Inflammatory macrophage treated with lipopolysaccharide for 4 hours (primary cell): ENCODE data around the gene TRIM50.
"Not testable (repeated sequence)": the region's sequence is repeated elsewhere in the genome, so short reads cannot be mapped to it uniquely, and the experiment has no call there.

Experiments
- DNase-seq: peaks from one replicate; pipeline ENCODE4 v3.0.0-alpha.2; 2020

The TRIM50 gene

GRCh38 chr7:73327922-73328321 lies at the start of gene TRIM50, which contains the start of gene FKBP6:
Gene TRIM50 (minus strand): TSS chr7:73328082. CDS start chr7:73324787, 3,295 bp downstream.
Gene FKBP6 (plus strand): TSS chr7:73328161. CDS start chr7:73328429, 268 bp downstream.
- DNase-seq, result not testable (repeated sequence)

- no peak for DNase-seq
Observed at GRCh38 chr7:73376671-73377412, 49.0 kb upstream of the TRIM50 start.

- not testable (repeated sequence) for DNase-seq
Observed at GRCh38 chr7:73376262-73376661, 48.4 kb upstream of the TRIM50 start.

- no peak for DNase-seq
Observed at GRCh38 chr7:73373741-73374140, 45.9 kb upstream of the TRIM50 start.

- no peak for DNase-seq
Observed at GRCh38 chr7:73369622-73370021, 41.7 kb upstream of the TRIM50 start.

GRCh38 chr7:73369009-73369408 lies 41.1 kb upstream of the TRIM50 start:
- no peak for DNase-seq

GRCh38 chr7:73366990-73367389 lies 39.1 kb upstream of the TRIM50 start:
- no peak for DNase-seq

- no peak for DNase-seq
Observed at GRCh38 chr7:73366127-73366526, 38.2 kb upstream of the TRIM50 start.

GRCh38 chr7:73364006-73364728 lies 36.3 kb upstream of the TRIM50 start:
- no peak for DNase-seq

- DNase-seq, result no peak
Observed at GRCh38 chr7:73363225-73364005, 35.5 kb upstream of the TRIM50 start.

GRCh38 chr7:73360590-73360989 lies 32.7 kb upstream of the TRIM50 start:
- DNase-seq, result not testable (repeated sequence)

- DNase-seq, result no peak
Observed at GRCh38 chr7:73359746-73360375, 32.0 kb upstream of the TRIM50 start.

- no peak for DNase-seq
Observed at GRCh38 chr7:73359306-73359705, 31.4 kb upstream of the TRIM50 start.

- DNase-seq, result no peak
Observed at GRCh38 chr7:73358590-73359275, 30.9 kb upstream of the TRIM50 start.

- DNase-seq, result no peak
Observed at GRCh38 chr7:73356159-73356558, 28.3 kb upstream of the TRIM50 start.

- DNase-seq, result no peak
Observed at GRCh38 chr7:73354821-73355220, 26.9 kb upstream of the TRIM50 start.

- DNase-seq, result no peak
Observed at GRCh38 chr7:73354196-73354595, 26.3 kb upstream of the TRIM50 start.

GRCh38 chr7:73353243-73353642 lies 25.4 kb upstream of the TRIM50 start:
- no peak for DNase-seq

GRCh38 chr7:73352784-73353183 lies 24.9 kb upstream of the TRIM50 start:
- no peak for DNase-seq

- no peak for DNase-seq
Observed at GRCh38 chr7:73351447-73352167, 23.7 kb upstream of the TRIM50 start.

- no peak for DNase-seq
Observed at GRCh38 chr7:73350306-73351068, 22.6 kb upstream of the TRIM50 start.
